DOHH2 (cell line): ENCODE results near the gene SH2D1B.

ENCODE experiments used
- CTCF ChIP-seq: fragments of 200-600 bp; sonication (generic); IDR thresholded peaks from one replicate; pipeline ENCODE4 v1.5.1; 2014; ENCODE audit warnings: antibody characterized with exemption, mild to moderate bottlenecking, low read depth, low read length; ENCODE audit not compliant: poor library complexity, severe bottlenecking
- EZH2phosphoT487 ChIP-seq: fragments of 200-600 bp; sonication (generic); IDR thresholded peaks from 2 replicates; pipeline ENCODE4 v1.6.1; 2017; ENCODE audit warnings: borderline replicate concordance, mild to moderate bottlenecking, antibody characterized with exemption, low read length, moderate library complexity, mixed read lengths

- TF ChIP-seq CTCF (no peak), EZH2phosphoT487 (no peak)
Measured at GRCh38 chr1:162381383-162381782, 30.6 kb downstream of the SH2D1B start, which contains the start of gene C1orf226.
